Lung (tissue), 12 donors: ENCODE data around the gene PITPNM1. TPM values are rescaled to one million over a fixed set of nuclear protein-coding genes. Genes with fewer than 3 reads are reported as not detected.

Experiments
- ATAC-seq: fragments of 200-7000 bp; cut with Tn5 transposase; one replicate; pipeline ENCODE4 v1.9.1; 2020; ENCODE audit warnings: moderate number of reproducible peaks; ENCODE audit not compliant: insufficient read depth, low FRiP score
- DNase-seq, 3 donors: peaks; one replicate each; pipeline ENCODE4 v3.0.0-alpha.2; 2013 to 2017
- H3K27ac ChIP-seq, 2 donors: one replicate each; pipeline ENCODE4 v1.5.1; 2013; ENCODE audit warnings: mild to moderate bottlenecking in 2 of 2, moderate library complexity in 2 of 2, control low read depth in 1 of 2, inconsistent platforms in 1 of 2, low read depth in 1 of 2, low read length in 1 of 2
- H3K27me3 ChIP-seq, 3 donors: one replicate each; pipeline ENCODE4 v1.5.1; 2013; ENCODE audit warnings: low read length in 2 of 3; ENCODE audit not compliant: control insufficient read depth in 3 of 3, insufficient read depth in 3 of 3
- H3K36me3 ChIP-seq, 4 donors: one replicate each; pipeline ENCODE4 v1.5.1; 2013; ENCODE audit warnings: low read length in 4 of 4, mild to moderate bottlenecking in 1 of 4, moderate library complexity in 1 of 4; ENCODE audit not compliant: control insufficient read depth in 4 of 4, insufficient read depth in 4 of 4
- H3K4me1 ChIP-seq, 5 donors: one replicate each; pipeline ENCODE4 v1.5.1; 2013; ENCODE audit warnings: low read length in 5 of 5, mild to moderate bottlenecking in 2 of 5, moderate library complexity in 1 of 5; ENCODE audit not compliant: control insufficient read depth in 5 of 5, insufficient read depth in 5 of 5
- H3K4me3 ChIP-seq: one replicate; pipeline ENCODE4 v1.5.1; 2013; ENCODE audit warnings: mild to moderate bottlenecking, control low read depth, moderate library complexity
- H3K9ac ChIP-seq, 2 donors: one replicate each; pipeline ENCODE4 v1.5.1; 2013; ENCODE audit warnings: low read length in 2 of 2, control low read depth in 1 of 2; ENCODE audit not compliant: insufficient read depth in 1 of 2
- H3K9me3 ChIP-seq, 4 donors: one replicate each; pipeline ENCODE4 v1.5.1; 2013; ENCODE audit warnings: low read length in 3 of 4, mild to moderate bottlenecking in 1 of 4, moderate library complexity in 1 of 4; ENCODE audit not compliant: control insufficient read depth in 4 of 4, insufficient read depth in 3 of 4
- CTCF ChIP-seq: IDR thresholded peaks from 2 replicates; pipeline ENCODE4 v1.5.1; 2012; ENCODE audit warnings: mild to moderate bottlenecking; ENCODE audit errors: control extremely low read depth, extremely low read depth
- WGBS, 2 donors: extraction: QIAGEN DNeasy Blood & Tissue Kit; methylation state at CpG; one replicate each; pipeline ENCODE4 v1.1.7; 2013; 5-methylcytosine and 5-hydroxymethylcytosine counted together
- polyA plus RNA-seq, 2 donors: library from polyadenylated mRNA; stranded (reverse); fragments of 200-250 nt; gene quantifications; one replicate each; pipeline ENCODE4 v1.2.1, GENCODE V29; 2013
- total RNA-seq, 2 donors: library from RNA; depleted of rRNA in 1 of 2; stranded (reverse); fragments of >200 nt in 1 of 2; gene quantifications; one replicate each; pipeline ENCODE4 v1.2.1, GENCODE V29; 2014 to 2021
- donor health status: control.
- donor health status: control.
- donor health status: Bipolar disorder and iron deficiency.
- donor health status: healthy.
- donor health status: DM: yes; HTN: yes; CAD: no.

PITPNM1 gene
- total and polyA plus RNA-seq, 4 donors, result 23.2 to 67.3 (median 36.3) TPM

GRCh38 chr11:67450796-67451657, 54.1 kb downstream of the PITPNM1 start:
- 91 to 94% methylated on average over 25 of the region's 25 CpGs for WGBS, 2 donors
- no peak for ATAC-seq

GRCh38 chr11:67449116-67449844, 55.9 kb downstream of the PITPNM1 start:
- ATAC-seq (no peak), DNase-seq (no peak)
- no peaks in the 10 kb centered on the region for H3K36me3 ChIP-seq
- no peak overlapping the region for H3K4me3 ChIP-seq
- H3K27ac ChIP-seq, result no peak overlapping the region
- no peak for TF ChIP-seq CTCF
- no peaks in the 10 kb centered on the region for H3K9me3 ChIP-seq
- WGBS, 2 donors, result 58 to 65% methylated on average over 9 of the region's 9 CpGs
- H3K9ac ChIP-seq, result no peak overlapping the region
- H3K27me3 ChIP-seq, result no peaks in the 10 kb centered on the region
- no peaks in the 10 kb centered on the region for H3K4me1 ChIP-seq

More at GRCh38 chr11:67450796-67451657, 54.1 kb downstream of the PITPNM1 start:
- no peak for TF ChIP-seq CTCF
- Histone ChIP-seq H3K9me3 (no peaks in the 10 kb centered on the region), H3K27ac (no peak overlapping the region), H3K27me3 (no peaks in the 10 kb centered on the region), H3K4me1 (no peaks in the 10 kb centered on the region), H3K4me3 (no peak overlapping the region), H3K36me3 (no peaks in the 10 kb centered on the region), H3K9ac (no peak overlapping the region)
- DNase-seq, result no peak

- no peak for ATAC-seq
Measured at GRCh38 chr11:67448220-67448609, 56.9 kb downstream of the PITPNM1 start.

More at GRCh38 chr11:67448220-67448609, 56.9 kb downstream of the PITPNM1 start:
- Histone ChIP-seq H3K9ac (no peak overlapping the region), H3K27ac (no peak overlapping the region), H3K36me3 (no peaks in the 10 kb centered on the region), H3K4me3 (no peak overlapping the region), H3K27me3 (no peaks in the 10 kb centered on the region), H3K4me1 (no peaks in the 10 kb centered on the region), H3K9me3 (no peaks in the 10 kb centered on the region)
- 93 to 94% methylated on average over 7 of the region's 7 CpGs for WGBS, 2 donors
- TF ChIP-seq CTCF, result no peak
- DNase-seq, result no peak
